Astrocyte (in vitro differentiated cells and primary cell): ENCODE results near the gene MBLAC1. TPM values are rescaled to one million over a fixed set of nuclear protein-coding genes. Genes with fewer than 3 reads are reported as not detected.

Experiments
- DNase-seq: peaks from one replicate; pipeline ENCODE4 v3.0.0-alpha.2; 2010; ENCODE audit warnings: low read depth
- FAIRE-seq: peaks from 2 replicates; lab custom pipeline; 2011; peaks lifted over from hg19 to GRCh38; lab: Jason Lieb, UNC
- H2AFZ ChIP-seq: 2 replicates; pipeline ENCODE4 v1.6.0; 2012; ENCODE audit warnings: low read depth, low read length, inconsistent platforms
- H3K27ac ChIP-seq: 2 replicates; pipeline ENCODE4 v1.5.1; 2011; ENCODE audit warnings: low read depth, low read length, inconsistent platforms
- H3K27me3 ChIP-seq: 2 replicates; pipeline ENCODE4 v1.6.0; 2011; ENCODE audit warnings: low read length, inconsistent platforms; ENCODE audit not compliant: insufficient read depth
- H3K36me3 ChIP-seq: 2 replicates; pipeline ENCODE4 v1.5.1; 2011; ENCODE audit warnings: low read length, inconsistent platforms; ENCODE audit not compliant: insufficient read depth
- H3K4me1 ChIP-seq: 2 replicates; pipeline ENCODE4 v1.5.1; 2011; ENCODE audit warnings: low read length, inconsistent platforms; ENCODE audit not compliant: insufficient read depth
- H3K4me2 ChIP-seq: 2 replicates; pipeline ENCODE4 v1.6.0; 2012; ENCODE audit warnings: low read length, inconsistent platforms
- H3K4me3 ChIP-seq: 2 replicates; pipeline ENCODE4 v1.5.1; 2011; ENCODE audit warnings: low read depth, mild to moderate bottlenecking, low read length, inconsistent platforms; ENCODE audit not compliant: insufficient read depth
- H3K79me2 ChIP-seq: 2 replicates; pipeline ENCODE4 v1.6.0; 2012; ENCODE audit warnings: mild to moderate bottlenecking, low read length, inconsistent platforms; ENCODE audit not compliant: insufficient read depth
- H3K9ac ChIP-seq: 2 replicates; pipeline ENCODE4 v1.6.0; 2012; ENCODE audit warnings: mild to moderate bottlenecking, low read length, inconsistent platforms
- H3K9me3 ChIP-seq: 2 replicates; pipeline ENCODE4 v1.5.1; 2012; ENCODE audit warnings: low read depth, mild to moderate bottlenecking, low read length, inconsistent platforms; ENCODE audit not compliant: insufficient read depth
- H4K20me1 ChIP-seq: 2 replicates; pipeline ENCODE4 v1.6.0; 2012; ENCODE audit warnings: low read length, inconsistent platforms; ENCODE audit not compliant: insufficient read depth
- H3K27ac Mint-ChIP-seq: one replicate; pipeline ENCODE4 v1.8.0; 2021; ENCODE audit warnings: mild to moderate bottlenecking, mixed read lengths; ENCODE audit not compliant: unreplicated experiment
- H3K27me3 Mint-ChIP-seq: one replicate; pipeline ENCODE4 v1.8.0; 2021; ENCODE audit warnings: low read depth, mixed read lengths; ENCODE audit not compliant: unreplicated experiment
- H3K36me3 Mint-ChIP-seq: one replicate; pipeline ENCODE4 v1.8.0; 2021; ENCODE audit warnings: low read depth, mixed read lengths; ENCODE audit not compliant: unreplicated experiment
- H3K4me1 Mint-ChIP-seq: one replicate; pipeline ENCODE4 v1.8.0; 2021; ENCODE audit warnings: low read depth, mixed read lengths; ENCODE audit not compliant: unreplicated experiment
- H3K4me3 Mint-ChIP-seq: one replicate; pipeline ENCODE4 v1.8.0; 2021; ENCODE audit warnings: mild to moderate bottlenecking, moderate library complexity, mixed read lengths; ENCODE audit not compliant: unreplicated experiment
- H3K9me3 Mint-ChIP-seq: one replicate; pipeline ENCODE4 v1.8.0; 2021; ENCODE audit warnings: mild to moderate bottlenecking, mixed read lengths; ENCODE audit not compliant: unreplicated experiment
- EZH2 ChIP-seq: IDR thresholded peaks from 2 replicates; pipeline ENCODE4 v1.6.1; 2012; ENCODE audit warnings: mild to moderate bottlenecking, low read length, inconsistent platforms; ENCODE audit not compliant: insufficient read depth
- total RNA-seq: library from RNA; stranded (reverse); gene quantifications from 2 replicates; pipeline ENCODE4 v1.2.1, GENCODE V29; 2021
- TF ChIP-seq, protein P1 (sequence below): IDR thresholded peaks from 2 replicates; pipeline ENCODE4 v1.5.1; 2011; ENCODE audit warnings: low read depth, mild to moderate bottlenecking, inconsistent platforms, low read length, moderate library complexity; ENCODE audit not compliant: insufficient read depth

Gene MBLAC1
- total RNA-seq, 1 donor from 2014 or later, result 2.7 TPM

GRCh38 chr7:100130608-100131453 lies 4.1 kb downstream of the MBLAC1 start:
- peak overlapping the region; percentile 47 for H2AFZ ChIP-seq
- FAIRE-seq, result no peak

GRCh38 chr7:100132126-100132525 lies 5.4 kb downstream of the MBLAC1 start:
- Histone ChIP-seq H2AFZ (no peak overlapping the region), H3K27ac (no peak overlapping the region), H3K27me3 (peaks cover 2% of the 10 kb centered on the region), H3K36me3 (no peaks in the 10 kb centered on the region), H3K4me1 (peaks cover 14% of the 10 kb centered on the region), H3K9me3 (no peaks in the 10 kb centered on the region), H3K4me3 (no peak overlapping the region), H3K4me2 (no peak overlapping the region), H3K79me2 (no peaks in the 10 kb centered on the region), H3K9ac (no peak overlapping the region), H4K20me1 (no peaks in the 10 kb centered on the region)
- DNase-seq (no peak), FAIRE-seq (no peak)
- TF ChIP-seq EZH2, result no peak
- TF ChIP-seq, protein P1, sequence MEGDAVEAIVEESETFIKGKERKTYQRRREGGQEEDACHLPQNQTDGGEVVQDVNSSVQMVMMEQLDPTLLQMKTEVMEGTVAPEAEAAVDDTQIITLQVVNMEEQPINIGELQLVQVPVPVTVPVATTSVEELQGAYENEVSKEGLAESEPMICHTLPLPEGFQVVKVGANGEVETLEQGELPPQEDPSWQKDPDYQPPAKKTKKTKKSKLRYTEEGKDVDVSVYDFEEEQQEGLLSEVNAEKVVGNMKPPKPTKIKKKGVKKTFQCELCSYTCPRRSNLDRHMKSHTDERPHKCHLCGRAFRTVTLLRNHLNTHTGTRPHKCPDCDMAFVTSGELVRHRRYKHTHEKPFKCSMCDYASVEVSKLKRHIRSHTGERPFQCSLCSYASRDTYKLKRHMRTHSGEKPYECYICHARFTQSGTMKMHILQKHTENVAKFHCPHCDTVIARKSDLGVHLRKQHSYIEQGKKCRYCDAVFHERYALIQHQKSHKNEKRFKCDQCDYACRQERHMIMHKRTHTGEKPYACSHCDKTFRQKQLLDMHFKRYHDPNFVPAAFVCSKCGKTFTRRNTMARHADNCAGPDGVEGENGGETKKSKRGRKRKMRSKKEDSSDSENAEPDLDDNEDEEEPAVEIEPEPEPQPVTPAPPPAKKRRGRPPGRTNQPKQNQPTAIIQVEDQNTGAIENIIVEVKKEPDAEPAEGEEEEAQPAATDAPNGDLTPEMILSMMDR, result no peak
- no peak overlapping the region for H3K4me3 Mint-ChIP-seq
- H3K9me3 Mint-ChIP-seq, result no peaks in the 10 kb centered on the region
- peaks cover 12% of the 10 kb centered on the region for H3K27me3 Mint-ChIP-seq
- no peak overlapping the region for H3K27ac Mint-ChIP-seq
- no peaks in the 10 kb centered on the region for H3K36me3 Mint-ChIP-seq
- H3K4me1 Mint-ChIP-seq, result no peaks in the 10 kb centered on the region

More at GRCh38 chr7:100130608-100131453, 4.1 kb downstream of the MBLAC1 start:
- Histone ChIP-seq H3K79me2 (peaks cover 5% of the 10 kb centered on the region), H3K9me3 (no peaks in the 10 kb centered on the region), H3K4me1 (peaks cover 19% of the 10 kb centered on the region), H3K27ac (no peak overlapping the region), H3K36me3 (no peaks in the 10 kb centered on the region), H3K9ac (no peak overlapping the region), H3K4me2 (peak overlapping the region; percentile 68), H3K27me3 (peaks cover 2% of the 10 kb centered on the region), H4K20me1 (no peaks in the 10 kb centered on the region), H3K4me3 (no peak overlapping the region)
- no peaks in the 10 kb centered on the region for H3K9me3 Mint-ChIP-seq
- no peak overlapping the region for H3K4me3 Mint-ChIP-seq
- H3K27ac Mint-ChIP-seq, result no peak overlapping the region
- H3K27me3 Mint-ChIP-seq, result peaks cover 7% of the 10 kb centered on the region
- DNase-seq, result no peak
- TF ChIP-seq, protein P1, result peak; percentile 48
- TF ChIP-seq EZH2, result no peak
- H3K4me1 Mint-ChIP-seq, result no peaks in the 10 kb centered on the region
- H3K36me3 Mint-ChIP-seq, result no peaks in the 10 kb centered on the region

GRCh38 chr7:100132697-100133151 lies 6.0 kb downstream of the MBLAC1 start:
- H3K9ac ChIP-seq, result no peak overlapping the region
- Mint-ChIP-seq H3K4me1 (no peaks in the 10 kb centered on the region), H3K36me3 (no peaks in the 10 kb centered on the region), H3K27ac (no peak overlapping the region), H3K9me3 (no peaks in the 10 kb centered on the region), H3K4me3 (no peak overlapping the region), H3K27me3 (peaks cover 12% of the 10 kb centered on the region)
- H3K9me3 ChIP-seq, result no peaks in the 10 kb centered on the region
- no peaks in the 10 kb centered on the region for H3K36me3 ChIP-seq
- DNase-seq (no peak), FAIRE-seq (no peak)
- H3K27me3 ChIP-seq, result peaks cover 2% of the 10 kb centered on the region
- no peaks in the 10 kb centered on the region for H3K79me2 ChIP-seq
- no peak overlapping the region for H3K4me3 ChIP-seq
- TF ChIP-seq, protein P1, result peak; percentile 87
- TF ChIP-seq EZH2, result no peak
- H3K4me2 ChIP-seq, result no peak overlapping the region
- H3K4me1 ChIP-seq, result peaks cover 12% of the 10 kb centered on the region
- H3K27ac ChIP-seq, result no peak overlapping the region
- H2AFZ ChIP-seq, result no peak overlapping the region
- H4K20me1 ChIP-seq, result no peaks in the 10 kb centered on the region
